Fibroblast of upper back skin (primary cell): ENCODE results near the gene PFN1.

Experiments used
- DNase-seq: peaks from one replicate; pipeline ENCODE4 v3.0.0-alpha.2; 2013

PFN1 gene

GRCh38 chr17:4895657-4896331 lies 52.5 kb downstream of the PFN1 start:
- DNase-seq, result no peak
